Neural progenitor cell (in vitro differentiated cells): ENCODE results near the gene NPC1.

Experiments used
- EZH2 ChIP-seq: fragments of 200-600 bp; sonication (generic); IDR thresholded peaks from 2 replicates; pipeline ENCODE4 v1.6.1; 2017; ENCODE audit warnings: antibody characterized with exemption, mild to moderate bottlenecking, moderate library complexity
- EZH2phosphoT487 ChIP-seq: fragments of 200-600 bp; sonication (generic); IDR thresholded peaks from 2 replicates; pipeline ENCODE4 v1.6.1; 2017; ENCODE audit warnings: antibody characterized with exemption
- TF ChIP-seq, protein P1 (sequence below): fragments of 200-600 bp; sonication (generic); IDR thresholded peaks from 2 replicates; pipeline ENCODE4 v1.5.1; 2017; ENCODE audit warnings: antibody characterized with exemption, mild to moderate bottlenecking

DNA sequence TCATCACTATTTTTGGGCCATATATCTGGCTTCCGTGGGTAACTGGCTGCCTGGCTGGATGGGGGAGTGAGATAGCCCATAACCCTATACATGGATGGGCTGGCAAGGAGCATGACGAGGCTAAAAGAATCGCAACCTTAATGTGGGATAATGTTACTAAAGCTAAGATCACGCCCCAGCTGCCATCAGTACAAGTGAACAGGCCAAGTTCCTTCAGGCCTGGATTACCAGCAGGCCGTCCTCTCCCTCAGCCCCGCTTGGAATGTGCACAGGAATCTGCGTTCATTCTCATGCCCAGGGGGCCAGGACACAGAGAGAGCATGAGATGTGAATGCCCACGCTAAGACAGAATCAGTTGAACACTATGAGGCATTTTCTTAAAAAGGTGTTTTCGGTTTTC is 48.3 kb downstream of the NPC1 start:
- TF ChIP-seq, protein P1, sequence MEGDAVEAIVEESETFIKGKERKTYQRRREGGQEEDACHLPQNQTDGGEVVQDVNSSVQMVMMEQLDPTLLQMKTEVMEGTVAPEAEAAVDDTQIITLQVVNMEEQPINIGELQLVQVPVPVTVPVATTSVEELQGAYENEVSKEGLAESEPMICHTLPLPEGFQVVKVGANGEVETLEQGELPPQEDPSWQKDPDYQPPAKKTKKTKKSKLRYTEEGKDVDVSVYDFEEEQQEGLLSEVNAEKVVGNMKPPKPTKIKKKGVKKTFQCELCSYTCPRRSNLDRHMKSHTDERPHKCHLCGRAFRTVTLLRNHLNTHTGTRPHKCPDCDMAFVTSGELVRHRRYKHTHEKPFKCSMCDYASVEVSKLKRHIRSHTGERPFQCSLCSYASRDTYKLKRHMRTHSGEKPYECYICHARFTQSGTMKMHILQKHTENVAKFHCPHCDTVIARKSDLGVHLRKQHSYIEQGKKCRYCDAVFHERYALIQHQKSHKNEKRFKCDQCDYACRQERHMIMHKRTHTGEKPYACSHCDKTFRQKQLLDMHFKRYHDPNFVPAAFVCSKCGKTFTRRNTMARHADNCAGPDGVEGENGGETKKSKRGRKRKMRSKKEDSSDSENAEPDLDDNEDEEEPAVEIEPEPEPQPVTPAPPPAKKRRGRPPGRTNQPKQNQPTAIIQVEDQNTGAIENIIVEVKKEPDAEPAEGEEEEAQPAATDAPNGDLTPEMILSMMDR, result no peak
- TF ChIP-seq EZH2, result no peak
- TF ChIP-seq EZH2phosphoT487, result no peak
